Prostate gland (tissue), 2 donors: ENCODE results near the gene AUTS2. TPM values are rescaled to one million over a fixed set of nuclear protein-coding genes. Genes with fewer than 3 reads are reported as not detected.

Source experiments
- DNase-seq: peaks from one replicate; pipeline ENCODE4 v3.0.0-alpha.2; 2019; ENCODE audit warnings: low spot score
- H3K27ac ChIP-seq, 2 donors: fragments of 200-600 bp; sonication (generic); 2 replicates each; pipeline ENCODE4 v1.5.1; 2017 to 2019
- H3K27me3 ChIP-seq: fragments of 200-600 bp; sonication (generic); replicated peaks from 2 replicates; pipeline ENCODE4 v1.5.1; 2019; ENCODE audit not compliant: insufficient read depth
- H3K36me3 ChIP-seq, 2 donors: fragments of 200-600 bp; sonication (generic); 1 replicate in 1 of 2; 2 replicates in 1 of 2; pipeline versions ENCODE4 v1.5.1 to v1.8.1; 2017 to 2019
- H3K4me1 ChIP-seq: fragments of 200-600 bp; sonication (generic); replicated peaks from 2 replicates; pipeline ENCODE4 v1.5.1; 2019
- H3K4me3 ChIP-seq, 2 donors: fragments of 200-600 bp; sonication (generic); 2 replicates each; pipeline ENCODE4 v1.5.1; 2017 to 2019
- H3K9me3 ChIP-seq: fragments of 200-600 bp; sonication (generic); 2 replicates; pipeline ENCODE4 v1.5.1; 2017
- POLR2A ChIP-seq: fragments of 450-650 bp; IDR thresholded peaks from one replicate; pipeline ENCODE4 v1.6.1; 2016; ENCODE audit warnings: antibody characterized with exemption, mild to moderate bottlenecking
- POLR2AphosphoS5 ChIP-seq: sonication (generic); formaldehyde crosslinking; IDR thresholded peaks from one replicate; pipeline ENCODE4 v1.6.1; 2017; ENCODE audit warnings: antibody characterized with exemption
- WGBS: methylation state at CpG from one replicate; pipeline ENCODE4 v1.1.5; 2018; 5-methylcytosine and 5-hydroxymethylcytosine counted together
- intact Hi-C: fragments of 100-400 bp; cut with DNase I; formaldehyde crosslinking; loops from one replicate; pipeline ENCODE4 v1.14.2; 2022
- total RNA-seq, 2 donors: library from RNA; depleted of rRNA; stranded (reverse); fragments of >200 nt; gene quantifications; one replicate each; pipeline ENCODE4 v1.1.0, GENCODE V29; 2016
- TF ChIP-seq, protein P1 (sequence below), 4 experiments: fragments of 200-600 bp in 2 of 4; fragments of 450-650 bp in 2 of 4; sonication (generic) in 2 of 4; IDR thresholded peaks; 1 replicate in 3 of 4; 2 replicates in 1 of 4; pipeline ENCODE4 v1.5.1; 2016 to 2019; ENCODE audit warnings: antibody characterized with exemption in 4 of 4, mild to moderate bottlenecking in 2 of 4, moderate library complexity in 2 of 4

The AUTS2 gene
- total RNA-seq, 2 donors from 2014 or later = 25.0 to 55.2 TPM

DNA sequence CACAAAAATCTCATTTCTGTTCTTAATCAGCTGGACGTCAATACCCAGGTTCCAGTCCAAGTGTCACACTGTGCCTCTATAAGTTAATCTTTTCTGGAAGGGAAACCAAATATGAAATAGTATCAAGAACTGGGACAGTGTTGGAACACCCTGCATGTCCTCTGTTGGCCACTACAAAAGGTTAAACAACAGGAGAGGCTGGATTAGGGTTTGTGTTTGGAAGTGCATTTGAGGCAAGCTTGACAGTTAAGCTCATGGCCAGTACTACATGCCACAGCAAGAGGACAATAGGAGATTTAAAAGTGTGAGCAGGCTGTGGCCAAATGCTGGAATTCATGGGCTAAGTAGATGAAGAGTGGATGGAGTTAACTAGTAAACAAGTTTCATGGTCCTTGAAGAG, 751.5 kb downstream of the AUTS2 start:
- intact Hi-C loops = no loop called here
- Histone ChIP-seq H3K4me3 (no peak overlapping the region), H3K27ac (no peak overlapping the region), H3K9me3 (no peaks in the 10 kb centered on the region), H3K27me3 (no peaks in the 10 kb centered on the region), H3K36me3 (no peaks in the 10 kb centered on the region), H3K4me1 (peaks cover 4% of the 10 kb centered on the region)
- no peak for DNase-seq
- TF ChIP-seq, protein P1, sequence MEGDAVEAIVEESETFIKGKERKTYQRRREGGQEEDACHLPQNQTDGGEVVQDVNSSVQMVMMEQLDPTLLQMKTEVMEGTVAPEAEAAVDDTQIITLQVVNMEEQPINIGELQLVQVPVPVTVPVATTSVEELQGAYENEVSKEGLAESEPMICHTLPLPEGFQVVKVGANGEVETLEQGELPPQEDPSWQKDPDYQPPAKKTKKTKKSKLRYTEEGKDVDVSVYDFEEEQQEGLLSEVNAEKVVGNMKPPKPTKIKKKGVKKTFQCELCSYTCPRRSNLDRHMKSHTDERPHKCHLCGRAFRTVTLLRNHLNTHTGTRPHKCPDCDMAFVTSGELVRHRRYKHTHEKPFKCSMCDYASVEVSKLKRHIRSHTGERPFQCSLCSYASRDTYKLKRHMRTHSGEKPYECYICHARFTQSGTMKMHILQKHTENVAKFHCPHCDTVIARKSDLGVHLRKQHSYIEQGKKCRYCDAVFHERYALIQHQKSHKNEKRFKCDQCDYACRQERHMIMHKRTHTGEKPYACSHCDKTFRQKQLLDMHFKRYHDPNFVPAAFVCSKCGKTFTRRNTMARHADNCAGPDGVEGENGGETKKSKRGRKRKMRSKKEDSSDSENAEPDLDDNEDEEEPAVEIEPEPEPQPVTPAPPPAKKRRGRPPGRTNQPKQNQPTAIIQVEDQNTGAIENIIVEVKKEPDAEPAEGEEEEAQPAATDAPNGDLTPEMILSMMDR (IDR thresholded peaks at IDR 0.05) = no peak
- TF ChIP-seq POLR2A (no peak), POLR2AphosphoS5 (no peak)
- WGBS = 88% methylated on average over 1 of the region's 1 CpG

DNA sequence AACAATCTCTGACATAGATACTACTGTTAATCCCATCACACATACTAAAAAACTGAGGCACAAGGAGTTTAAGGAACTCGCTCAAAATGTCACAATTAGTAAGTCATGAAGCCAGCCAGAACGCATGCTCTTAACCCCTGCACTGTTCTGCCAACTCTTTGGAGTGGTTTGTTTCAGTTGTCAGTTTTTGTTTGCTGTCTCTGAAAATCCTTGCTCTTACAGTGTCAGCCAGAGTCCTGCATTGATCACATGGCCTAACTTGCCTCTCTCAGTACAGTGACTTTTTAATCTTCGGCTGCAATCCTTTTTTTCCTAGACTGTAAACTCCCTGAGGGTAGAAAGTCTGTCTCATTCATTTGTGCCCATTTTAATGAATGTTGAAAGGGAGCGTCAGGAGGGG, 753.8 kb downstream of the AUTS2 start:
- Histone ChIP-seq H3K4me3 (no peak overlapping the region), H3K4me1 (peaks cover 4% of the 10 kb centered on the region), H3K9me3 (no peaks in the 10 kb centered on the region), H3K36me3 (no peaks in the 10 kb centered on the region), H3K27me3 (no peaks in the 10 kb centered on the region), H3K27ac (no peak overlapping the region)
- intact Hi-C loops = no loop called here
- WGBS = 87% methylated on average over 4 of the region's 4 CpGs
- no peak for DNase-seq
- no peak for TF ChIP-seq POLR2AphosphoS5
- TF ChIP-seq POLR2A = no peak
- TF ChIP-seq, protein P1 (IDR thresholded peaks at IDR 0.05) = no peak

DNA sequence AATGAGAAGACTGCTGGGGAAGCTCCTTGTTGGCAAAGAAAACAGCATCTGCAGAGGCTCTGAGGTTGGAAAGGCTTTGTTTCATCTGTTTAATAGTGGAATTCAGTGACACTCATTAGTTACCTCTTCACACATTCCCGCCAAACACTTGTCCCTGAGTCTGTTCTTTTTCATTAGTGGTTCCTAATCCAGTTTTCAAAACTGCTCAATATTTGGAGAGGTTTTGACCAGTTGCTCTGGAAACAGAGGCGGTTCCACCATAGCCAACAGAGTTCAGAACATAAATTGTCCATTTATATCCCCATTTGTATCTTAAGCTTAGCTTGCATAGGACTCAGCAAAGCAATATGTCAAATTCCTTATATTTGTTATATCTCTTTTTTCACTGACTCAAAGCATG, 754.6 kb downstream of the AUTS2 start:
- Histone ChIP-seq H3K4me3 (no peak overlapping the region), H3K36me3 (no peaks in the 10 kb centered on the region), H3K27ac (no peak overlapping the region), H3K9me3 (no peaks in the 10 kb centered on the region), H3K4me1 (peaks cover 4% of the 10 kb centered on the region), H3K27me3 (no peaks in the 10 kb centered on the region)
- DNase-seq = no peak
- TF ChIP-seq, protein P1 (IDR thresholded peaks at IDR 0.05) = no peak
- TF ChIP-seq POLR2A (no peak), POLR2AphosphoS5 (no peak)
- 95% methylated on average over 2 of the region's 2 CpGs for WGBS
- intact Hi-C loops = no loop called here

DNA sequence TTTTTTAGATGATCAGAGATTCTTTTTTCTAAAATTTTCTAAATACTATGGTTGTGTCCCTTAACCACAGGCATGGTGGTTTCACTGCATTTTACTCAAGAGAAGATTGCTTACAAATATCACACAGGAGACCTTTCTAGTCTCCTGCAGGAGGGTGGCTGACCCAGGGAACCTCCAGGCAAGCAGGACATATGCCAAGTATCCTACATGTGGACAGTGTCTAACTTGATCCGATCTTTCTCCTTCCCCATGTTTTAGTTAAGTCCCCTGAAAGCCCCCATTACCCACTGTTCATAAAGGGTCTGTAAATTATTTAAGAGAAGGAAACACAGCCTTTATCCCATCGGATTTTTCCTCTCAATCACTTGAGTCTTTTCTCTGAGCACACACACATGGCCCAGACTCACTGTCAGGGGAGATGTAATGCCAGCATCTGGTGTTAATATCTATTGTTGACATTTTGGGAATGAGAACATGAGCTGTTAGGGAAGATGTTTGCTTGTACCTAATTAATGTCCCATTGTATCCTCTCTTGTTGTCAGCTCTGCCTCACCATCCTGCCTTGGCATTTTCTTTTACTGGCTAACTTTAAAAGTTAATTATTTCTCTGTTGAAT, 755.2 kb downstream of the AUTS2 start:
- no peaks in the 10 kb centered on the region for H3K9me3 ChIP-seq
- H3K4me1 ChIP-seq = peaks cover 4% of the 10 kb centered on the region
- DNase-seq = no peak
- no peaks in the 10 kb centered on the region for H3K36me3 ChIP-seq
- no peak for TF ChIP-seq POLR2AphosphoS5
- no peak for TF ChIP-seq POLR2A
- TF ChIP-seq, protein P1 (IDR thresholded peaks at IDR 0.05) = no peak
- WGBS = 64% methylated on average over 2 of the region's 2 CpGs
- H3K4me3 ChIP-seq = no peak overlapping the region
- H3K27ac ChIP-seq = no peak overlapping the region
- no peaks in the 10 kb centered on the region for H3K27me3 ChIP-seq
- intact Hi-C loops = no loop called here

DNA sequence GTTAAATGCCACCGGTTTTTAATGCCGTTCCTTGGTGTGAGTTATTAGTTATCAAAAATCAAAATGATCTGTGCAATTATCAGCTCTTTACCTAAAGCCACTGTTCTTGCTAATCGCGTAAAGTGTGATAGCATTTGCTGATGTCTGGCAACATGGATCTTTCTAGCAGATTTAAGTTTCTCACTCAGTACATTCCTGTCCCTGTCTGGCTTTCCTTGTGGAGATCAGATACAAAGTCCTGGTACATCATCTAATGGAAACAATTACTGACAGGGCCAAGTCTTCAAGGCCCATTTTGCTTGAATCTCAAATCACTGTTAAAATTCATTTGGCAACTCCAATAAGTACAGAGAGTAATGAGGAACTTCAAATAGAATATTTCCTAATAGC, 755.7 kb downstream of the AUTS2 start:
- WGBS = 48% methylated on average over 4 of the region's 4 CpGs
- no peak overlapping the region for H3K4me3 ChIP-seq
- H3K27me3 ChIP-seq = no peaks in the 10 kb centered on the region
- H3K9me3 ChIP-seq = no peaks in the 10 kb centered on the region
- no peaks in the 10 kb centered on the region for H3K36me3 ChIP-seq
- H3K27ac ChIP-seq = no peak overlapping the region
- intact Hi-C loops = no loop called here
- no peak for TF ChIP-seq POLR2AphosphoS5
- no peak for TF ChIP-seq POLR2A
- no peak for DNase-seq
- H3K4me1 ChIP-seq = peaks cover 4% of the 10 kb centered on the region
